Measurements from ENCODE around the gene HTT. TPM values are rescaled to one million over a fixed set of nuclear protein-coding genes. Genes with fewer than 3 reads are reported as not detected.

Gene HTT
- total RNA-seq, 5 donors from 2014 or later (not counting 1 experiment from before 2014, with no cell fraction given) = 60.3 to 97.1 (median 71.4) TPM

DNA sequence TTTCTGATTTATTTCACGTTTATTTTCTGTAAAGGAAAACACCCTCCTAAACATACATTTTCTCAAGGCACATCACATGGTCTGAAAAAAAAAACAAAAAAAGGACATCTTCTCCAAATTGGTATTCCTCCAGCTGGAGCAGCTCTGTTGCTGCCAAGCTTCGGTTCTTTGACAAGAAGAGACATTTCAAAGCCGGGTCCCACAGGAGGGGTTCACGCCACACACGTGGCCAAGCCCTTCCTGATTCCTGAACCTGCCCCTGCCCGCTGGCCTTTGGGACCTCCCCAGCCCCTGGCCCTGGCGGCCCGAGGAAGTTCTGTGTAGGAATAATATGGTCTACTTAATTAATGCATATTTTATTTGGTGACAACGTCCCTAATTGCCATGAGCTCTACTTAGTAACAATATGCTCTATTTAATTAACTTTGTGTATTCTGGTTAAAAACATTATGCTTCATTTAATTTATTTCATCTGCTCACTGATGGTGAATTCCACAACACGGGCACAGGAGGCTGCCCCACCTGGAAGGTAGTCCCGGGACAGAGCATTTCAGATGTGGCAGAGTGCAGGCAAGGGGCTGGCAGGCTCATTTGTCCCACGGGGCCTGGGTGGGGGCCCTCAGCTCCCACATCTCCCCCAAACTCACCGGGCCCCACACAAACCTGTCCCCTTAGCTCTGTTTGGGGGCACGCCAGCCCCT, 212.9 kb downstream of the HTT start:
- Mint-ChIP-seq H3K4me1 (peaks cover 7 to 14% (median 12%) of the 10 kb centered on the region in 3 donors), H3K36me3 (no peaks in the 10 kb centered on the region), H3K4me3 (no peak overlapping the region), H3K9me3 (no peaks in the 10 kb centered on the region), H3K27ac (no peak overlapping the region), H3K27me3 (peaks cover 18 to 32% of the 10 kb centered on the region in 2 donors)
- H3K27me3 ChIP-seq (replicated peaks in 1 of 2; ENCODE audit: control insufficient read depth in 2 of 2, extremely low read depth in 1 of 2, insufficient read depth in 2 of 2, low read length in 1 of 2) = peaks cover 0 to 69% of the 10 kb centered on the region in 2 experiments
- H3K9me3 ChIP-seq = no peaks in the 10 kb centered on the region
- POLR2A ChIA-PET = no interaction called here
- H3K4me1 ChIP-seq (ENCODE audit: control insufficient read depth in 1 of 2, extremely low read depth in 1 of 2, insufficient read depth in 2 of 2, low read length in 2 of 2) = peaks cover 5 to 21% of the 10 kb centered on the region in 2 experiments
- DNase-seq = no peak
- CTCF ChIA-PET = no interaction called here
- H3K4me3 ChIP-seq (ENCODE audit: control insufficient read depth in 1 of 2, extremely low read depth in 1 of 2, low read length in 1 of 2) = no peak overlapping the region
- no peak for ATAC-seq (replicated peaks in 1 of 4)
- WGBS (ENCODE audit: insufficient coverage) = 82% methylated on average over 11 of the region's 14 CpGs
- no peak overlapping the region for H3K27ac ChIP-seq (ENCODE audit: low read length)
- no peaks in the 10 kb centered on the region for H3K36me3 ChIP-seq (ENCODE audit: control insufficient read depth in 2 of 2, extremely low read depth in 1 of 2, insufficient read depth in 1 of 2, low read length in 1 of 2)

DNA sequence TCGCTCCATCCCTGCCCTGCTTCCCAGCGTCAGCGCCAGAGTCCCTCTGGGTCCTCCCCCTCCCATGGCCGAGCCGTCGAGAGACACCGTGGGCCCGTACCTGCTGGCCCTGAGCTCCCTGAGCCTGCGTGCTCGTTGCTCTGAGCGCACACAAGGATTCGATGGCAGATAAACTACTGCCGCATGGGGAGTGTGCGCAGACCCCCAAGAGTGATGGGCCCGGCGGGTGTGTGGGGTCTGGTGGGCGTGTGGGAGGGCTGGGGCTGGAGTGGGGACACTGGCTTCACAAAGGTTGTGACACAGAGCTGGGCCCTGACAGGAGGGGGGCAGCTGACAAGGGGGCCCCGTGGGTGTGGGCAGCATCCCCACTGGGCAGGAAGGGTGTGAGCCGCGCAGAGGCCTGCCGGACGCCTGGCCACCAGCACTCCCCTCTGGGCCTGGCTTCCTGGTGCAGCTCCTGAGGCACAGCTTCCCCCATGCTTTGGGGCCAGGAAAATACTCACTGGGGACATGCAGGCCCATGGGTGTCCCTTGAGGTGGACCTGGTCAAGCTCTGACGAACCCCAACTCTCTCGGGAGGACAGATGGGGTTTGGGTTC, 213.6 kb downstream of the HTT start:
- ATAC-seq (replicated peaks in 1 of 4) = no peak
- Mint-ChIP-seq H3K4me3 (no peak overlapping the region), H3K9me3 (no peaks in the 10 kb centered on the region), H3K36me3 (no peaks in the 10 kb centered on the region), H3K4me1 (peaks cover 7 to 14% (median 12%) of the 10 kb centered on the region in 3 donors), H3K27me3 (peaks cover 18 to 32% of the 10 kb centered on the region in 2 donors), H3K27ac (no peak overlapping the region)
- no peaks in the 10 kb centered on the region for H3K36me3 ChIP-seq (ENCODE audit: control insufficient read depth in 2 of 2, extremely low read depth in 1 of 2, insufficient read depth in 1 of 2, low read length in 1 of 2)
- ChIA-PET CTCF (no interaction called here), POLR2A (no interaction called here)
- H3K27me3 ChIP-seq (replicated peaks in 1 of 2; ENCODE audit: control insufficient read depth in 2 of 2, extremely low read depth in 1 of 2, insufficient read depth in 2 of 2, low read length in 1 of 2) = peaks cover 0 to 69% of the 10 kb centered on the region in 2 experiments
- no peak overlapping the region for H3K27ac ChIP-seq (ENCODE audit: low read length)
- H3K9me3 ChIP-seq = no peaks in the 10 kb centered on the region
- H3K4me1 ChIP-seq (ENCODE audit: control insufficient read depth in 1 of 2, extremely low read depth in 1 of 2, insufficient read depth in 2 of 2, low read length in 2 of 2) = peaks cover 5 to 23% of the 10 kb centered on the region in 2 experiments
- 90% methylated on average over 13 of the region's 24 CpGs for WGBS (ENCODE audit: insufficient coverage)
- DNase-seq = peak in 1 of 35 experiments; percentile 20
- H3K4me3 ChIP-seq (ENCODE audit: control insufficient read depth in 1 of 2, extremely low read depth in 1 of 2, low read length in 1 of 2) = no peak overlapping the region

DNA sequence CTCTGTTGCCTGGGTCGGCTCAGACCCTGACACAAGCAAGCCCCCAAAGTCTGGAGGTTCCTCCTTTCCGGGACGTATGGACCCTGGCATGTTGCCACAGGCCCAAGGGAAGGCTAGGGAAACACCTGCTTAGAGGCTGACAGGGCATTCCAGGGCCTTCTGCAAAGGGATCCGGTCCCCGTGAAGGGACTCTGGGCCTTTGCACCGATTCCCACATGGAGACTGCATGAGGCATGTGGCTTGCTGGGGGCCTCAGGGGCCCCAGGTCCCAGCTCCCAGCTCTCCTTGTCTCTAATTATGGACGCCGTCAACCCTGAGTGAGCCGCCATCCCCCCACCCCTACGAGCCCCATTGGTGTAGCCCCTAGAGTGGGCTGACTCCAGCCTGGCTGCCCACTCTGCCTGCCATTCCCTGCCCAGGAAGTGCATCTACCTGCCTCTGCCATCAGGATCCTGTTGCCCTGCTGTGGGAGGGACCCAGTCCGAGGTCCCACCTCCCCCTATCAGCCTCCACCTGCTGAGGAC, 214.2 kb downstream of the HTT start:
- ATAC-seq (replicated peaks in 1 of 4) = no peak
- 83% methylated on average over 10 of the region's 11 CpGs for WGBS (ENCODE audit: insufficient coverage)

DNA sequence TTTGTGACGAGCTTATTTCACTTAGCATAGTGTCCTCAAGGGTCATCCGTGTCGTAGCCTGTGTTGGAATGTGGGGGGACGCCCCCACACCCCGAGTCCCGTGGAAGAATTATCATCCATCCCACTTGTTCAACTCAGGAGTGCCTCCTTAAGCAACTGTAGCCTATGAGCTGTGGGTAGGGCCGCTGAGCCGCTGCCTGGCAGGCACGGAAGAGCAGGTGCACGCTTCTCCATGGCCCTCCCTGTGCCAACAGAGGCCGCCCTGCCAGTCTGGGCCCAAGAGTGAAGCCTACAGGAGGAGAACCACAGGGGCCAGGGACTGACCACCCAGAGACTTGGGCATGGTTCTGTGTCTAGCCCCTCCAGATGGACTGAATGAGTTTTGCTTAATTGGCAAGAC, 216.0 kb downstream of the HTT start:
- DNase-seq (peak in 1 of 35 experiments; percentile 20), ATAC-seq (replicated peaks in 1 of 4) (no peak)
- Histone ChIP-seq H3K4me3 (ENCODE audit: control insufficient read depth in 1 of 2, extremely low read depth in 1 of 2, low read length in 1 of 2) (no peak overlapping the region), H3K9me3 (no peaks in the 10 kb centered on the region), H3K27ac (ENCODE audit: low read length) (no peak overlapping the region), H3K4me1 (ENCODE audit: control insufficient read depth in 1 of 2, extremely low read depth in 1 of 2, insufficient read depth in 2 of 2, low read length in 2 of 2) (peaks cover 5 to 33% of the 10 kb centered on the region in 2 experiments), H3K36me3 (ENCODE audit: control insufficient read depth in 2 of 2, extremely low read depth in 1 of 2, insufficient read depth in 1 of 2, low read length in 1 of 2) (no peaks in the 10 kb centered on the region), H3K27me3 (replicated peaks in 1 of 2; ENCODE audit: control insufficient read depth in 2 of 2, extremely low read depth in 1 of 2, insufficient read depth in 2 of 2, low read length in 1 of 2) (peaks cover 0 to 54% of the 10 kb centered on the region in 2 experiments)
- Mint-ChIP-seq H3K4me1 (peaks cover 12 to 31% (median 24%) of the 10 kb centered on the region in 3 donors), H3K27me3 (peaks cover 13 to 19% of the 10 kb centered on the region in 2 donors), H3K9me3 (no peaks in the 10 kb centered on the region), H3K4me3 (peak overlapping the region; percentile 17 to 27 (median 21)), H3K36me3 (no peaks in the 10 kb centered on the region), H3K27ac (no peak overlapping the region)
- WGBS (ENCODE audit: insufficient coverage) = 95% methylated on average over 5 of the region's 11 CpGs
- ChIA-PET CTCF (no interaction called here), POLR2A (no interaction called here)

More for the DNA sequence above, 214.2 kb downstream of the HTT start:
- ChIA-PET POLR2A (no interaction called here), CTCF (no interaction called here)
- Mint-ChIP-seq H3K4me3 (no peak overlapping the region), H3K36me3 (no peaks in the 10 kb centered on the region), H3K4me1 (peaks cover 10 to 18% (median 15%) of the 10 kb centered on the region in 3 donors), H3K27ac (no peak overlapping the region), H3K9me3 (no peaks in the 10 kb centered on the region), H3K27me3 (peaks cover 18 to 27% of the 10 kb centered on the region in 2 donors)
- H3K27ac ChIP-seq (ENCODE audit: low read length) = no peak overlapping the region
- no peaks in the 10 kb centered on the region for H3K9me3 ChIP-seq
- no peak overlapping the region for H3K4me3 ChIP-seq (ENCODE audit: control insufficient read depth in 1 of 2, extremely low read depth in 1 of 2, low read length in 1 of 2)
- no peaks in the 10 kb centered on the region for H3K36me3 ChIP-seq (ENCODE audit: control insufficient read depth in 2 of 2, extremely low read depth in 1 of 2, insufficient read depth in 1 of 2, low read length in 1 of 2)
- peaks cover 0 to 65% of the 10 kb centered on the region in 2 experiments for H3K27me3 ChIP-seq (replicated peaks in 1 of 2; ENCODE audit: control insufficient read depth in 2 of 2, extremely low read depth in 1 of 2, insufficient read depth in 2 of 2, low read length in 1 of 2)
- peaks cover 5 to 26% of the 10 kb centered on the region in 2 experiments for H3K4me1 ChIP-seq (ENCODE audit: control insufficient read depth in 1 of 2, extremely low read depth in 1 of 2, insufficient read depth in 2 of 2, low read length in 2 of 2)
- peak in 1 of 35 experiments; percentile 12 for DNase-seq

DNA sequence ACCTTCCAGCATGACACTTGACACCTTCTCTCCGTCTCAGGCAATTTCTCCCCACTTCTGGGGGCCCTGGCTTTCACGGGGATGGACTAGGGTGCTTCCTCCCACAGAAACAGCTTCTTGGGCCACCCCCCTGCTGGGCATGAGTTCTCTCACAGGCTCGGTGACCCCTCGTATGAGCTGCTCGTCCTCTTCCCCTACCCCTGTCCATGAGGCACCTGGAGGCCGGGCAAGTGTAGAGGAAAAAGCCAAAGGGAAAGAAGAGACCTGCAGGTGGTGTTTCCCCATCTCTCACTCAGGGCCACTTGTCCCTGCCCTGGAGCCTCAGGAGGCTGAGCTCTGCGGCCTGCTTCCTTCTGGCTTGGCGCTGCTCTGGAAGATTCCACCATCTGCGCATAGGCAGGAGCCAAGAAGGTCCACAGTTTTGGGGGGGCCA, 216.4 kb downstream of the HTT start:
- Mint-ChIP-seq H3K4me1 (peaks cover 12 to 31% (median 24%) of the 10 kb centered on the region in 3 donors), H3K9me3 (no peaks in the 10 kb centered on the region), H3K27ac (no peak overlapping the region), H3K27me3 (peaks cover 13 to 19% of the 10 kb centered on the region in 2 donors), H3K4me3 (peak overlapping the region in 2 of 3 donors; percentile 17 to 27), H3K36me3 (no peaks in the 10 kb centered on the region)
- POLR2A ChIA-PET = no interaction called here
- Histone ChIP-seq H3K9me3 (no peaks in the 10 kb centered on the region), H3K27ac (ENCODE audit: low read length) (no peak overlapping the region), H3K4me3 (ENCODE audit: control insufficient read depth in 1 of 2, extremely low read depth in 1 of 2, low read length in 1 of 2) (no peak overlapping the region), H3K36me3 (ENCODE audit: control insufficient read depth in 2 of 2, extremely low read depth in 1 of 2, insufficient read depth in 1 of 2, low read length in 1 of 2) (no peaks in the 10 kb centered on the region), H3K4me1 (ENCODE audit: control insufficient read depth in 1 of 2, extremely low read depth in 1 of 2, insufficient read depth in 2 of 2, low read length in 2 of 2) (peaks cover 5 to 30% of the 10 kb centered on the region in 2 experiments), H3K27me3 (replicated peaks in 1 of 2; ENCODE audit: control insufficient read depth in 2 of 2, extremely low read depth in 1 of 2, insufficient read depth in 2 of 2, low read length in 1 of 2) (peaks cover 0 to 50% of the 10 kb centered on the region in 2 experiments)
- CTCF ChIA-PET = no interaction called here
- DNase-seq (peak in 1 of 35 experiments; percentile 7), ATAC-seq (replicated peaks in 1 of 4) (no peak)
- 100% methylated on average over 5 of the region's 9 CpGs for whole genome bisulfite sequencing (ENCODE audit: insufficient coverage)

DNA sequence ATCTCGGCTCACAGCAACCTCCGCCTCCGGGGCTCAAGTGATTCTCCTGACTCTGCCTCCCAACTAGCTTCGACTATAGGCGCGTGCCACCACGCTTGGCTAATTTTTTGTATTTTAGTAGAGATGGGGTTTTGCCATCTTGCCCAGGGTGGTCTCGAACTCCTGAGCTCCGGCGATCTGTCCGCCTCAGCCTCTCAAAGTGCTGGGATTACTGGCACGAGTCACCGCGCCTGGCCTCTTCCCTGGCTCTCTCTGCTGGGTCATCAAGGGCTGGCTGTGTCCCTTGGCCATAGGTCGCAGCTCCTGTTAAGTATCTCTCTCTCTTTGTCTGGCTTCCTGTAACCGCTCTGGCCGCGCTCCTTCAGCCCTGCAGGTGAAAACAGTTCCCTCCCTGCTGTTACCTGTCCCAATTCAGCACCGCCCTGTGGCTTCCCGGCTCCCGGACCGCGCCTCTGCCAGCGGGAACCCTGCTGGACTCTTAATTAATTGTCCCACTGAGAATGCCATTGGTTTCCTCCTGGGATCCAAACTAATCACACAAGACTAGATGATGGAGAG, 217.0 kb downstream of the HTT start:
- Histone ChIP-seq H3K4me1 (ENCODE audit: control insufficient read depth in 1 of 2, extremely low read depth in 1 of 2, insufficient read depth in 2 of 2, low read length in 2 of 2) (peaks cover 5 to 24% of the 10 kb centered on the region in 2 experiments), H3K9me3 (no peaks in the 10 kb centered on the region), H3K27me3 (replicated peaks in 1 of 2; ENCODE audit: control insufficient read depth in 2 of 2, extremely low read depth in 1 of 2, insufficient read depth in 2 of 2, low read length in 1 of 2) (peaks cover 0 to 44% of the 10 kb centered on the region in 2 experiments), H3K4me3 (ENCODE audit: control insufficient read depth in 1 of 2, extremely low read depth in 1 of 2, low read length in 1 of 2) (peak overlapping the region; percentile 75 to 77), H3K27ac (ENCODE audit: low read length) (no peak overlapping the region), H3K36me3 (ENCODE audit: control insufficient read depth in 2 of 2, extremely low read depth in 1 of 2, insufficient read depth in 1 of 2, low read length in 1 of 2) (no peaks in the 10 kb centered on the region)
- ChIA-PET POLR2A (no interaction called here), CTCF (no interaction called here)
- WGBS (ENCODE audit: insufficient coverage) = 69% methylated on average over 14 of the region's 24 CpGs
- Mint-ChIP-seq H3K4me3 (peak overlapping the region; percentile 85 to 87 (median 87)), H3K27ac (peak overlapping the region; percentile 27 to 73), H3K4me1 (peaks cover 12 to 37% (median 20%) of the 10 kb centered on the region in 3 donors), H3K27me3 (peaks cover 13 to 19% of the 10 kb centered on the region in 2 donors), H3K9me3 (no peaks in the 10 kb centered on the region), H3K36me3 (no peaks in the 10 kb centered on the region)
- DNase-seq = peak in 1 of 35 experiments; percentile 21
- ATAC-seq (replicated peaks in 1 of 4) = no peak
